Posterior cingulate gyrus (tissue), 11 donors: Measurements from ENCODE around the gene LMCD1.

Experiments used
- DNase-seq, 10 donors: peaks; one replicate each; pipeline versions ENCODE4 v3.0.0 to v3.0.0-alpha.2; 2020 to 2021; ENCODE audit warnings: mixed read lengths in 3 of 10
- intact Hi-C: fragments of 100-400 bp; cut with DNase I; formaldehyde crosslinking; loops from one replicate; pipeline ENCODE4 v1.15.1; 2023

Gene LMCD1

DNA sequence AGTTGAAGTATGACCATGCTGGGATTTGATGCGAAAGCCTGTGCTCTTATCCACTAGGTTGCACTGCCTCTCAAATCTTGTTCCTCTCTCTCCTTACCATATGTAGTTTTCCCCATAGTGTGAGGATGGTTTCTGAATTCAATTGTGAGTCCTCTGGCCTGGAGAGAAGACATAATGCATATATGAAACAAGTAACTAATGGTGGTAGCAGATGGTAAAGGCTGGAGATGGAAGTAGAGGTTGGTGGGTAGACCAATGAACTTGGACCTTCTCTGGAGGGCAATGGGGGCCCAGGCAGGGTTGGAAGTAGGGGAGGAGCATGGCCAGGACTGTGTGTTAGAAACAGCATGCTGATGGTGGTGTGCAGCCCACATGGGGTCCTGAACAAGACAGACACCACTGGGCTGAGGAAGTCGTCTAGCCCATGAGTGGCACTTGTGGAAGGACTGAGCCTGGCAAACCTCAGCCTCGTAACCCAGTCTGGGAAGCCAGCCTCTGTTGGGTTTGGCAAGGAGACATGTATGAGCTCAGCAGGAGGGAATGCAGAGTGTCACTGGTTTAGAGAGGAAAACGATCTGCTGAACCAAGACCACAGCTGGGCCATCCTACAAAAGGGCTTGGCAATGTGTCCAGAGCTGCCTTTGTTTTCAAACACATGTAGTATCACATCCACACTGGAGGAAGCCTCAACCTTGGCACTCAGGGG, 18.5 kb upstream of the LMCD1 start:
- intact Hi-C loops, result no loop called here
- DNase-seq, result peak in 9 of 10 donors; percentile 27 to 91 (median 57)

GRCh38 chr3:8484409-8485140, 17.0 kb upstream of the LMCD1 start:
- DNase-seq, result no peak
- intact Hi-C loops, result no loop called here

DNA sequence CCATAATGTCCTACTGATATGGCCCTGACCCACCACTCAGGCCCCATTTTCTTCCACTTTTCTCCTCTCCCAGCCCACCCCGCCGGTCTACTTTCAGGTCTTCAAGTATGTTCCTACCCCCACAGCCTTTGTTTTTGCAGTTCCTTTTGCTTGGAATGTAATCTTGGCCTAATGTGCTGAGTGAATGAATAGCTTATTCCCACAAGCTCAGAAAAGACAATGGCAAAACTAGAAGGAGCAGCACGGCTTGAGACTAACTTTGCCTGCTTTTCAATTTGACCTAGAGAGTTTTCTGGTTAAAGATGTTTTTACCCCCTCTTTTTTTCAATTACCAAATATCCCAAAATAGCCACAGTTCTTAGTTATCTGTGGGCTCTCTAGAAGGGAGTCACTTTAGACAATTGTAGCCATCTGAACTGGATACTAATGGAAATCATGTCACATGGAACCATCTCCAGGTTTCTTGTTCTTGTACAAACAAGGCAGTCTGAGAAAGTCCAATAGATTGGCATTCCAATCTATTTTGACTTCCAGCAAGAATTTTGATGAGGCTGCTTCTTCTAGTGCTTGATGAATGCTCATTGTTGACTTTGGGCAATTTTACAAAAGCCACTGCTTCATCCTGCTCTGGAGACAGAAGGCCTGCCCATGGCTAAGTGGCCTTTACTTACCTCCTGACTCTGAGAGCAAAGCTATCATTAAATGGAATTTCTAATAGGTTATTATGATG, 16.3 kb upstream of the LMCD1 start:
- DNase-seq, result no peak
- intact Hi-C loops, result no loop called here

- intact Hi-C loops, result no loop called here
- no peak for DNase-seq
Observed at GRCh38 chr3:8485943-8486342, 15.7 kb upstream of the LMCD1 start.

- DNase-seq, result no peak
- intact Hi-C loops, result no loop called here
Observed at GRCh38 chr3:8486434-8486833, 15.2 kb upstream of the LMCD1 start.

DNA sequence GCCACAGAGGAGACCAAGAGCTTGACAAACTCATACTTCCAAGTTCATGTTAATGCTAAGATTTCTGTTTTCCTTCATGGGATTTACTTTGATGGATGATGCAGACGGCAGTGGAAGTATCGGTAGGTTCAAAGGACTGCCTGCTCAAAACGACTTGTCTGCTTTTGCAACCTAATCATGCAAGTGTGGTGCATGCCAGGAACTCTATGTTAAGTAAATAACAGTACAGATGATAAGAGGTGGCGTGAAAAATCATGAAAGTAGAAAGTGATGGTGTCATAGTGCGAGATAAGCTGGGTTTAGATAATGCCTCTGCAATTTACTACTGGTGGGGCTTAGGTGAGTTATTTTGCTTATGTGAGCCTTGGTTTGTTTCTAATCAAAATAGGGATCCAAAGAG, 14.7 kb upstream of the LMCD1 start:
- DNase-seq, result no peak
- intact Hi-C loops, result no loop called here

DNA sequence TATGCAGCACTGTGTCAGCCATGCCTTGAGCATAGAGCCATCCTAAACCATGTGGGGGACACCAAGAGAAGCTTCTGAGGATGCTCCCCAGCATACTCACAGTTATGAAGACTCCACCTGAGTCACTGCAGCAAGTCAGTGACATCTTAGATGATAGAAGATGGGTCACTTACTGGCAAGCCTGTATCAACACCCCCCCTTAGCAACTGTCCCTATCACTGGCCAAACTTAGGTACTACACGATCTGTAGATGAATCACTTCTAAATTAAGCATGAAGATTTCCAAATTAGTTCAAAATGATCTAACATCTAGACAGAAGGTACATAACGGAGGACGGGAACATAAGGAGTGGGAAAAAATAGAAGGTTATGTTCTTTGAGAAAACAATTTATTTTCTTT, 13.2 kb upstream of the LMCD1 start:
- DNase-seq, result peak in 1 of 10 donors; percentile 4
- intact Hi-C loops, result no loop called here

DNA sequence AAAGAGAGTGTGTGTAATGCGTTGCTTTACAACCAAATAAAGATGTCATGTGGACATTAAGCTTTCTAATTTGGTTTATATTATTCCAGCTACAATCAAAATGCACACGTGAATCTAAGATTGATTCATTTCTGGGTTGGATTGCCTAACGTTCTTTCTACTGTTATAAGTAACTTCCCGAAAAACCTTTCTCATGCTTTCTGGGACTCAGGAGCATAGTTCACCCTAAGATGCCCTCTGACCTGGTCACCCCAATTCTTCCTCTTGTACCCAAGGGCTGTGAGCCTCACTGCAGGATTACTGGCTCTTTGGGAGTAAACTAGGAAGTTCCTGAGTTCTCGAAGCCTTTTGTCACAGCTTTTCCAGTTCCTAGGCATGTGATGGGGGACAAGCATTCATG, 12.7 kb upstream of the LMCD1 start:
- DNase-seq, result no peak
- intact Hi-C loops, result no loop called here

GRCh38 chr3:8489278-8489792, 12.3 kb upstream of the LMCD1 start:
- DNase-seq, result no peak
- intact Hi-C loops, result no loop called here

DNA sequence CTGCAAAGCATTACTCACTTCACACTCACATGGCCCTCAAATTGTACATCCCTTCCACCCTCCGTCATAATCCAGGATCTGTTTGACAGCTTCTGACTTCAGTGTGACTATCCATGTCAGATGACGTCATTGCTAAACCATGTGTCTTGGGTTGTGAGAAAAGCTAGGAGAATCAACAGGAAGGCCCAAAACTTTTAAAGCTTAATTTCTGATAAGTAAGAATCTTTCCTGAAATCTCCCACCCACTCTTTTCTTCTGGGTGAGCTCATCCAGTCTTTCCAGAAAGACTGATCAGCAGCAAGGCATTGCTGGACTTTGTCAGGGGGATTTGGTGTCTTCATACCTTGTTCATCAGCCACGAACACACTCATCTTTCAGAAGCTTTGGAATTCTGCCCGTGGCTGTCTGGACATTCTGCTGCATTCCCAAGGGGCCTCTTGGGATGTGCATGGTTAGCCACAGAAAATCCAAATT, 11.5 kb upstream of the LMCD1 start:
- intact Hi-C loops, result no loop called here
- DNase-seq, result no peak

- no peak for DNase-seq
- intact Hi-C loops, result no loop called here
Observed at GRCh38 chr3:8491271-8492144, 10.1 kb upstream of the LMCD1 start.

GRCh38 chr3:8492744-8493511, 8.7 kb upstream of the LMCD1 start:
- DNase-seq, result no peak
- intact Hi-C loops, result no loop called here

DNA sequence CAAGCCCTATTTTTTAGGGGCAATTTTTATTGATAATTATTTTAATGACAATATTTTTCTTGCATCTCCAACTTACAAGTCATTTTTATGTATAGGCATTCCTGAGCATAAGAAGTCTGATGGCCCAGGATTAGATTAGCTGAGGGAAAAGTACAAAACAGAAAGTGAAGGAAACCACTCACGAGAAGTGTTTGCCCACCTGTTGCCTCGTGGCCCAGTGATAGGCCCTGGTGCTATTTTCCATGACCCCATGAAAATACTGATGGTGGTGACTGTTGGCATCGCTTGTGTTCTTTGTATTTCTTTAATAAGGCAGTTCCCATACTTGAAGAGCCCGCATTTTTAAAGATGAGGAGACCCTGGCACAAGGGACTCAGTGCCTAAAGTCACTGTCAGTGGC, 7.9 kb upstream of the LMCD1 start:
- intact Hi-C loops, result no loop called here
- no peak for DNase-seq

DNA sequence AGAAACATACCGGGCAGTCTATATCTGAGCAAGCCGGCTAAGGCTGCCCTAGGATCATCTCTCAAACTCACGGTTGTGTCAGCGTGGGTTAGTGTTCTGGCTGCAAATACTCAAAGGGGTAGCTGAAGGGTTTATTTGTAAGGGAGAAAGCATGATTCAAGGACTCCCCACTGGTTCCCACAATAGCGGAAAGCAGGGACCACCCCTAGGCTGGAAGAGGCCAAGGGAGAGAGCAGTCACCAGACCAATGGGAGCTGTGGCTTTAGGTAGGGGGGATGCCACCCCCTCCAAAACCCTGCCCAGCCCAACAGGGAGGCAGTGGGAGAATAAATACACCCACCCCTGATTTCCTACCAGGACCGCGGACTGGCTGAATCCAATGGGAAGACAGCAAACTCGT, 7.3 kb upstream of the LMCD1 start:
- intact Hi-C loops, result no loop called here
- no peak for DNase-seq

DNA sequence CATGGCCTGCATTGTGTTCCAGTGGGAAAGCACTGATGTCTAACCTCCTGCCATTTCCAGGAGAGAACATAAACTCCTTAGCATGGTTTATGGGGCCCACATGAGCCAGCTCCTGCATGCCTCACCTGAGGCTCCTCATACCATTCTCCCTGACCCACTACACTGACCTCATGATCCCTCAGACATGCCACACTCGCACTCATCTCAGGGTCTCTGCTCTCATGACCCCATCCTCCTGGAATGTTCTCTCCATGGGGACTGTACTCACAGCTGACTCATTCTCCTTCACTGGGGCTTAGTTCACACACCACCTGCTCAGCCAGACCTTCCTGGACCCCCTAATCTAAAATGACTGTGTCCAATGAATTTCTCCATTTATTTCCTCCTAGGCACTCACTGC, 4.0 kb upstream of the LMCD1 start:
- DNase-seq, result no peak
- intact Hi-C loops, result no loop called here

DNA sequence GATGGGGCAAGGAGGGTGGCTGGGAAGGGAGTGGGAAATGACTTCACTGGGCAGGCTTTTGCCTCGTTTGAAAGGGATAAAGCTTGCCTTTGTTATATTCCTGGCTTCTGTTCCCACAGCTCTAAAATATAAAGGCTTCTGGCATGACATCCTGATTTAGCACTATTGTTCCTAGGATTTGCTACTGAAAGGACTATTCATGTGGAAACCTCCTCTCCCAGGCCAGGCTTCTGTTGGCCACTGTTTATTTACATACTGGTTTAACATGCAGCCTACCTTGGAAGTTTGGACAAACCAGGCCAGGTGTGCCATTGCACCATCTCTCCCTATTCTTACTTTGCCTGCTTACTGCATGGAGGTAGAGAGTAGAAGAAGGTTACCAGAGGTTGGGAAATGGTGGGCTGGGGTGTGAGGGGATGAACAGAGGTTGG, 2.4 kb upstream of the LMCD1 start:
- peak in 5 of 10 donors; percentile 11 to 75 (median 37) for DNase-seq
- intact Hi-C loops, result no loop called here

GRCh38 chr3:8500319-8500988, 1.2 kb upstream of the LMCD1 start:
- intact Hi-C loops, result loop anchor here (5.0 kb wide), 1 partner anchor 58 kb away; no protein-coding TSS in a partner anchor
- DNase-seq, result peak in 3 of 10 donors; percentile 3 to 42 (median 37)

DNA sequence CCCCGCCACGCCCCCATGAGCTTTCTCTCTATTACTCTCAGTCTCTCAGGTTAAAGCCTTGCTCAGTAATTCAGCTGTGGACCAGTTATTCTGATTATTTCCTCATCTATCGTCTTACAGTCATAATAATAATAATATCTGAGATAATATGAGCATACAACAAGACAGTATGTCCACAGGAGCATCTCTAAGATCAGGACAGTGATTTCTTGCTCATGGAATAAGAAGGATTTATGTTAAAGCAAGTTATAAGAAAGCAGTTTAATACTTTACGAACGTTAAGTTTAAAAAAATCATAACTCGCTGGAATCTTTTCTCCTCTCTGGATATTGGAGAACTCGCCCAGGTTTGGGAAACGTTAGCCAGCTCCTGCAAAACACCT, 643 bp upstream of the LMCD1 start:
- intact Hi-C loops, result loop anchor here (5.0 kb wide), 1 partner anchor 59 kb away; no protein-coding TSS in a partner anchor

GRCh38 chr3:8503461-8503860, 1.8 kb downstream of the LMCD1 start:
- DNase-seq, result no peak
- intact Hi-C loops, result loop anchor here (5.0 kb wide), 1 partner anchor 61 kb away; no protein-coding TSS in a partner anchor

More for the DNA sequence above, 643 bp upstream of the LMCD1 start:
- no peak for DNase-seq
